ENCODE measurements around the gene SOCS6. TPM values are rescaled to one million over a fixed set of nuclear protein-coding genes. Genes with fewer than 3 reads are reported as not detected.

The SOCS6 gene
- total and polyA plus RNA-seq, 2 of the 13 experiments (the other 11 are each of a cell fraction or from before 2014, with no cell fraction given), result 18.6 to 38.3 TPM

GRCh38 chr18:70263336-70263735, 25.5 kb upstream of the SOCS6 start:
- Histone ChIP-seq H3K4me2 (ENCODE audit: low read depth, low read length) (no peak overlapping the region), H3K9me3 (ENCODE audit: low read length) (no peaks in the 10 kb centered on the region)

GRCh38 chr18:70271742-70272141, 17.1 kb upstream of the SOCS6 start:
- no peak overlapping the region for H2AFZ ChIP-seq (ENCODE audit: low read length)
- no peak overlapping the region for H3K4me2 ChIP-seq (ENCODE audit: low read depth, low read length)
- no peaks in the 10 kb centered on the region; a peak in 2 of 5 replicates for H3K27me3 ChIP-seq (ENCODE audit: control insufficient read depth in 1 of 2, insufficient read depth in 2 of 2, low read length in 2 of 2)
- DNase-seq (ENCODE audit: low spot score) (no peak), FAIRE-seq (no peak), ATAC-seq (no peak)
- H3K79me2 ChIP-seq (ENCODE audit: insufficient read depth, low read length), result no peaks in the 10 kb centered on the region
- 25% methylated on average over 3 of the region's 3 CpGs for WGBS (ENCODE audit: low lambda C conversion rate)
- CTCF ChIA-PET (ENCODE audit: low intra/inter-chr PET ratio, low total read pairs), result no interaction called here
- H3K27ac ChIP-seq (ENCODE audit: extremely low read length, insufficient read depth, low read length), result no peak overlapping the region
- intact Hi-C loops (cut with micrococcal nuclease; ENCODE audit: unreplicated experiment), result no loop called here
- H3K9ac ChIP-seq (ENCODE audit: insufficient read depth, low read depth, low read length), result no peak overlapping the region
- no TSS peak for BruUV-seq (replicated peaks)
- H4K20me1 ChIP-seq (ENCODE audit: insufficient read depth, low read length), result no peaks in the 10 kb centered on the region
- in situ Hi-C loops (cut with HindIII; ENCODE audit: extremely low pct_ligation_motif_present, low pct_unique_long_range_greater_than_20kb), result no loop called here
- no peaks in the 10 kb centered on the region for H3K4me1 ChIP-seq (ENCODE audit: insufficient read depth, low read length)
- no peaks in the 10 kb centered on the region for H3K36me3 ChIP-seq (replicated peaks in 1 of 2; ENCODE audit: control insufficient read depth in 1 of 2, insufficient read depth in 2 of 2, low read length in 2 of 2)
- H3K4me3 ChIP-seq (replicated peaks in 1 of 3; ENCODE audit: insufficient read depth in 1 of 3, low read depth in 2 of 3, low read length in 3 of 3), result no peak overlapping the region
- H3K9me3 ChIP-seq (ENCODE audit: low read length), result peaks cover 28% of the 10 kb centered on the region
- POLR2A ChIA-PET, result no interaction called here
- TF ChIP-seq ZNF34 (CRISPR knock-in tag; IDR thresholded peaks at IDR 0.05; ENCODE audit: borderline replicate concordance), result no peak
- no peak for TF ChIP-seq RELA (CRISPR knock-in tag; IDR thresholded peaks at IDR 0.05)
- no peak for TF ChIP-seq ZNF678 (CRISPR knock-in tag; IDR thresholded peaks at IDR 0.05)
- no peak for TF ChIP-seq MIER3 (CRISPR knock-in tag; IDR thresholded peaks at IDR 0.05; ENCODE audit: borderline replicate concordance)
- TF ChIP-seq ZNF343 (CRISPR knock-in tag; IDR thresholded peaks at IDR 0.05), result no peak
- no peak for TF ChIP-seq DNMT3B (CRISPR knock-in tag; conservative IDR thresholded peaks at IDR 0.05)
- TF ChIP-seq ZNF10 (CRISPR knock-in tag; IDR thresholded peaks at IDR 0.05; ENCODE audit: borderline replicate concordance, low read depth), result no peak
- no peak for TF ChIP-seq ATF1 (CRISPR knock-in tag; IDR thresholded peaks at IDR 0.05)
- TF ChIP-seq TFAP4 (IDR thresholded peaks at IDR 0.05; ENCODE audit: borderline replicate concordance, low read depth), result no peak
- TF ChIP-seq TFDP2 (CRISPR knock-in tag; IDR thresholded peaks at IDR 0.05), result no peak
- TF ChIP-seq NBN (conservative IDR thresholded peaks at IDR 0.05), result no peak
- no peak for TF ChIP-seq ZNF614 (CRISPR knock-in tag; IDR thresholded peaks at IDR 0.05; ENCODE audit: borderline replicate concordance)
- TF ChIP-seq CTCF (CRISPR knock-in tag; IDR thresholded peaks at IDR 0.05), result no peak
- no peak for TF ChIP-seq ZNF30 (CRISPR knock-in tag; IDR thresholded peaks at IDR 0.05)

More at GRCh38 chr18:70263336-70263735, 25.5 kb upstream of the SOCS6 start:
- intact Hi-C loops (cut with micrococcal nuclease; ENCODE audit: unreplicated experiment), result no loop called here
- H3K27ac ChIP-seq (ENCODE audit: extremely low read length, insufficient read depth, low read length), result no peak overlapping the region
- POLR2A ChIA-PET, result no interaction called here
- in situ Hi-C loops (cut with HindIII; ENCODE audit: extremely low pct_ligation_motif_present, low pct_unique_long_range_greater_than_20kb), result no loop called here
- no TSS peak for BruUV-seq (replicated peaks)
- peaks cover 11% of the 10 kb centered on the region; the same call in 1 of the 2 replicates for H3K4me1 ChIP-seq (ENCODE audit: insufficient read depth, low read length)
- 43% methylated on average over 2 of the region's 3 CpGs for WGBS (ENCODE audit: low lambda C conversion rate)
- H3K36me3 ChIP-seq (replicated peaks in 1 of 2; ENCODE audit: control insufficient read depth in 1 of 2, insufficient read depth in 2 of 2, low read length in 2 of 2), result no peaks in the 10 kb centered on the region
- ATAC-seq (no peak), DNase-seq (ENCODE audit: low spot score) (no peak), FAIRE-seq (no peak)
- H2AFZ ChIP-seq (ENCODE audit: low read length), result no peak overlapping the region
- CTCF ChIA-PET (ENCODE audit: low intra/inter-chr PET ratio, low total read pairs), result no interaction called here
- TF ChIP-seq ZNF33B (CRISPR knock-in tag; IDR thresholded peaks at IDR 0.05) (no peak), NFIB (CRISPR knock-in tag; IDR thresholded peaks at IDR 0.05; ENCODE audit: borderline replicate concordance) (no peak), SUZ12 (IDR thresholded peaks at IDR 0.05; ENCODE audit: low read depth, low read length) (no peak), PHF8 (CRISPR knock-in tag; IDR thresholded peaks at IDR 0.05) (no peak), MTF2 (CRISPR knock-in tag; IDR thresholded peaks at IDR 0.05; ENCODE audit: borderline replicate concordance) (no peak), ZNF317 (CRISPR knock-in tag; IDR thresholded peaks at IDR 0.05) (no peak), SP2 (CRISPR knock-in tag; IDR thresholded peaks at IDR 0.05) (no peak)
- 0 out of 5 replicates have a peak, but pooled peaks cover 0 to 6% of the 10 kb centered on the region in 2 experiments for H3K27me3 ChIP-seq (ENCODE audit: control insufficient read depth in 1 of 2, insufficient read depth in 2 of 2, low read length in 2 of 2)
- no peak overlapping the region for H3K9ac ChIP-seq (ENCODE audit: insufficient read depth, low read depth, low read length)
- no peak overlapping the region for H3K4me3 ChIP-seq (replicated peaks in 1 of 3; ENCODE audit: insufficient read depth in 1 of 3, low read depth in 2 of 3, low read length in 3 of 3)
- no peaks in the 10 kb centered on the region for H4K20me1 ChIP-seq (ENCODE audit: insufficient read depth, low read length)
- no peaks in the 10 kb centered on the region for H3K79me2 ChIP-seq (ENCODE audit: insufficient read depth, low read length)

Measured in HepG2 (cell line).